Choroid plexus epithelial cell (primary cell): ENCODE results near the gene CTNNA3.

Experiments
- DNase-seq: peaks from one replicate; pipeline ENCODE4 v3.0.0-alpha.2; 2010; ENCODE audit warnings: low read depth
- H3K4me3 ChIP-seq: 2 replicates; pipeline ENCODE4 v1.5.1; 2011; ENCODE audit warnings: low read depth, mild to moderate bottlenecking, control low read depth, low read length, moderate library complexity
- TF ChIP-seq, protein P1 (sequence below): conservative IDR thresholded peaks from 2 replicates; pipeline ENCODE4 v1.5.1; 2011; ENCODE audit warnings: low read depth, mild to moderate bottlenecking, control low read depth, inconsistent platforms, low read length, moderate library complexity

Gene CTNNA3

DNA sequence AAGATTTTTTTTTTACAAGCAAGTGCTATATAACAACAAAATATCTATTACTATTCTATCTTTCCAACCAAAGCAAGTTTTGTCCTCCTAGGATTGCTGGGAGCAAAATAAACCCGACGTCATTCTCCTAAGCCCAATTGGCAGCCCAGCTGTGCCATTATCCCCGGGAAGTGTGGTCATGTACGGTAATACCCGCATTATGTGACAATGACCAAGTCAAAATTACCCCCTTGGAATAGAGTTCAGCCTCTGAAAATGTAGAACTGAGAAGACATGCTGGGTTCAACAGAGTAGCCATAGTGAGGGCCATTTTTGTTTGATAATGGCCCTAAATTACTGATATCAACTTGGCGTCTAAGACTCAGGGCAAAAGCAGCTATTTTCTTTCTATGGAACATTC is 554.7 kb downstream of the CTNNA3 start:
- TF ChIP-seq, protein P1, sequence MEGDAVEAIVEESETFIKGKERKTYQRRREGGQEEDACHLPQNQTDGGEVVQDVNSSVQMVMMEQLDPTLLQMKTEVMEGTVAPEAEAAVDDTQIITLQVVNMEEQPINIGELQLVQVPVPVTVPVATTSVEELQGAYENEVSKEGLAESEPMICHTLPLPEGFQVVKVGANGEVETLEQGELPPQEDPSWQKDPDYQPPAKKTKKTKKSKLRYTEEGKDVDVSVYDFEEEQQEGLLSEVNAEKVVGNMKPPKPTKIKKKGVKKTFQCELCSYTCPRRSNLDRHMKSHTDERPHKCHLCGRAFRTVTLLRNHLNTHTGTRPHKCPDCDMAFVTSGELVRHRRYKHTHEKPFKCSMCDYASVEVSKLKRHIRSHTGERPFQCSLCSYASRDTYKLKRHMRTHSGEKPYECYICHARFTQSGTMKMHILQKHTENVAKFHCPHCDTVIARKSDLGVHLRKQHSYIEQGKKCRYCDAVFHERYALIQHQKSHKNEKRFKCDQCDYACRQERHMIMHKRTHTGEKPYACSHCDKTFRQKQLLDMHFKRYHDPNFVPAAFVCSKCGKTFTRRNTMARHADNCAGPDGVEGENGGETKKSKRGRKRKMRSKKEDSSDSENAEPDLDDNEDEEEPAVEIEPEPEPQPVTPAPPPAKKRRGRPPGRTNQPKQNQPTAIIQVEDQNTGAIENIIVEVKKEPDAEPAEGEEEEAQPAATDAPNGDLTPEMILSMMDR: no peak
- H3K4me3 ChIP-seq: no peak overlapping the region
- no peak for DNase-seq

DNA sequence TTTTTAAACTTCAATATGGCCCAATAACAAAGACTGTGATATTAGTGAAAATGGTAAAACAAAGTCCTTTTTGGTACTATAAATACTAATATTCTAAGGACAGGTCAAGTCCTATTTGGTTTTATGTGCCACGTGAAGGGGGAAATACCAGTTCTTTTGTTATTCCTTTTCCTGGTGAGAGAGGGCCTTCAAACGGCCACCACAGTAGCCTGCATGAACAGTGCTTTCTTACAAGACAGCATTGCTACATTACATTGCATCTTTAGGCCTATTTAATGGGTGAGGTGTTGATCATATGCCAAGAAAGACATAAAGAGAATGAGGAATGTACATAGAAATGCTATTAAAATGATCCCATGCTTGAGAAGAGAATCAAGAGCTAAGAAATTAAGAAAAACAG is 555.4 kb downstream of the CTNNA3 start:
- H3K4me3 ChIP-seq: no peak overlapping the region
- DNase-seq: no peak
- TF ChIP-seq, protein P1: no peak

DNA sequence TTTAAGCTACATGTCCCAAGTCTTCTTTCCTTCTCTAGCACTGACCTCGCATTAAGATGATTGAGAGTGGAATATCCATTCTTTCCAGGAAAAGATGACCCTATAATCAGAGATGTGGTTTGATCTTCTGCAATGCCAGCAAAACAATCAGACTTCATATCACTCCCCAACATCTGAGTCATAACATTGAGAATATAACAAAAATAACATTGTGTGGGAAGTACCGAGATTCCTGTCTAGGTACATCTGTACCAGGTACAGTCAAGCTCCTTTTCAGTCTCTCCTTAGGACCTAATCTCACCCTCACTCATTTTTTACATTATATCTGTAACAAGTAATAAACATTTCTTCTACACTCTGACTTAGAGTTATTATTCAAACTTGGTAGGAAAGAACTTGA is 568.6 kb downstream of the CTNNA3 start:
- DNase-seq: peak; percentile 6
- TF ChIP-seq, protein P1: no peak
- H3K4me3 ChIP-seq: no peak overlapping the region

DNA sequence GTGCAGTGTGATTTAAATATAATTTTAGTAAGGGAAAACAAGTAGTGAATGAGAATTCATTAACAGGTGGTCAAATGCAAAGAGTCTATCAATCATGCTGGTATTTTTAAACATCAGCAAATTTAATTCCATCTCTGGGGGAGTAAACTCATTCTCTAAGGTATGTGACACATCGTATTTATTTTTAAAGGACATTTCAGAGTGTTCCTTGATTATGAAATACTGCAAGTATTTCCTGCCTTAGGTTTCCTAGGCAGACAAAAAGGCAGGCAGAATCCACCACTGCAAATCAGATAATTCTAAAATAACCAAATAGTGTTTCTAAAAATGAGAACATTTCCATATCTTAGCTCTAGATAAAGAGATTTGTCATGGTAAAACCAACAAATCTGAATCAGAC is 576.3 kb downstream of the CTNNA3 start:
- TF ChIP-seq, protein P1: no peak
- peak; percentile 39 for DNase-seq
- H3K4me3 ChIP-seq: no peak overlapping the region

DNA sequence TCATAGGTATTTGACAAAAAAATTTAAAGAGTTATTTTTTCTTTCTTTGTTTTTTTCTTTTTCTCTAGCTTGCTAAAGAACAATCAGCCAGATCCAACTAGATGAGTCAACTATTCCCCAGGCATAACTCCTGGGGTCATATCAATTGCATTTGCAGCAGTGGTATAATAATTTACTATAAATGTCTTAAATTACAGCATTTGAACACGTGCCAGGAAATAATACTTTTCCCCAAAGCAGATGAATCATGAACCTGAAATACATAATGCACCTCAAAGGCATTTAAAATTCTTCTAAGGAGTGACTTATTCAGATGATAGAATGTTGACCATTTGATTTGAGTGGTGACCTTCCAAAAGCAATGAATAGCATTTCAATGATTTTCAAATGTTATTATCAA is 580.0 kb downstream of the CTNNA3 start:
- TF ChIP-seq, protein P1: no peak
- H3K4me3 ChIP-seq: no peak overlapping the region
- peak; percentile 74 for DNase-seq

DNA sequence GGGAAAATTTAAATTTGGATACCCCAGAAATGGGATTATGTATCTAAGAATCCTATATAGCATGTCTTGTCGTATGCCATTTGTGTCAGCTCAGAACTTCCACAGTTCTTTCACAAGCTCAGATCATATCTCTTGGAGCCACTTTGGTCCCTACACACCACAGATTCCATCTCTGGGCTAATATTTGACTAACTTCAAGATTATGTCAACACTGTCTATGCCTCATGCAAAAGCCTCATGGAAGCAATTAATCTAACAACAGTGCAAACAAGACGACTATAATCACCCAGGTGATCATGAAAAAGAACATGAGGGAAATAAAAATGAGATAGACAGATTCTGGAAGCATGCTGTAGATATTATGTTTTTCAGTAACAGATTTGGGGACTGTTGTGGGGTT is 581.0 kb downstream of the CTNNA3 start:
- no peak for DNase-seq
- TF ChIP-seq, protein P1: no peak
- H3K4me3 ChIP-seq: no peak overlapping the region

DNA sequence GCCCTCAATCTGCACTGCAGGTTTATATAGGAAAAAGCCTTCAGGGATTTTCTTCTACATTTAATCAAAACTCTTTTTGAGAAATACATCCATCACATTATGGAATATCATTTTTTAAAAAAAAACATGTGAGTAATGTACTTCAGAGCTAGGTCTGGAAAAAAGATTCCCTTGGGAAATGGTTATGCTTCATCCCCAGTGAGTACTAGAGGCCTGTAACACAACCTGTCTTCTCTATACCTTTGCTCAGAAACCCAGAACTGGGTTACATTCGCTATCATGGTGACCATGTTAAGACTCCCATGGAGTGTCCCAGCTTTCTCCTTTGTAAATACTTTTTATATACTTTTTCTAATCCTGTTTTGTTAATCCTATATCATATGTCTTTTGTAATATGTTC is 583.2 kb downstream of the CTNNA3 start:
- DNase-seq: no peak

More for the DNA sequence above, 583.2 kb downstream of the CTNNA3 start:
- no peak overlapping the region for H3K4me3 ChIP-seq
- TF ChIP-seq, protein P1: no peak
